Colonic mucosa (tissue), 4 donors: ENCODE results near the gene ST8SIA6. TPM values are rescaled to one million over a fixed set of nuclear protein-coding genes. Genes with fewer than 3 reads are reported as not detected.

Experiments
- DNase-seq: peaks from one replicate; pipeline ENCODE4 v3.0.0-alpha.2; 2020
- H3K27ac ChIP-seq: fragments of 200-600 bp; one replicate; pipeline ENCODE4 v1.8.0; 2021
- H3K27me3 ChIP-seq: fragments of 200-600 bp; one replicate; pipeline ENCODE4 v1.8.0; 2021
- H3K36me3 ChIP-seq: fragments of 200-600 bp; one replicate; pipeline ENCODE4 v1.8.0; 2021
- H3K4me1 ChIP-seq: fragments of 200-600 bp; one replicate; pipeline ENCODE4 v1.8.0; 2021; ENCODE audit warnings: mild to moderate bottlenecking
- H3K4me3 ChIP-seq: fragments of 200-600 bp; one replicate; pipeline ENCODE4 v1.8.0; 2021
- H3K9ac ChIP-seq, 2 donors: one replicate each; pipeline ENCODE4 v1.7.0; 2013; ENCODE audit warnings: control low read depth in 2 of 2, low read depth in 2 of 2, low read length in 2 of 2
- H3K9me3 ChIP-seq: fragments of 200-600 bp; one replicate; pipeline ENCODE4 v1.8.0; 2021
- intact Hi-C: fragments of 100-400 bp; cut with DNase I; formaldehyde crosslinking; loops from one replicate; pipeline ENCODE4 v1.14.1; 2022
- total RNA-seq, 2 donors: library from RNA; stranded (reverse); fragmentation: NEBNext Ultra II Directional in 1 of 2; extraction: Animal tissue kit (Norgen Biotek cat#: 25700) in 1 of 2; gene quantifications; one replicate each; pipeline ENCODE4 v1.2.1, GENCODE V29; 2021
- TF ChIP-seq, protein P1 (sequence below): fragments of 200-600 bp; IDR thresholded peaks from one replicate; pipeline ENCODE4 v1.8.0; 2022; ENCODE audit warnings: antibody characterized with exemption, mild to moderate bottlenecking
- donor health status: healthy.
- donor health status: DM: no; HTN: no; CAD: no.
- donor health status: DM: no; HTN: no; CAD: no.

ST8SIA6 gene
- total RNA-seq, 2 donors from 2014 or later: 0.94 to 3.5 TPM

DNA sequence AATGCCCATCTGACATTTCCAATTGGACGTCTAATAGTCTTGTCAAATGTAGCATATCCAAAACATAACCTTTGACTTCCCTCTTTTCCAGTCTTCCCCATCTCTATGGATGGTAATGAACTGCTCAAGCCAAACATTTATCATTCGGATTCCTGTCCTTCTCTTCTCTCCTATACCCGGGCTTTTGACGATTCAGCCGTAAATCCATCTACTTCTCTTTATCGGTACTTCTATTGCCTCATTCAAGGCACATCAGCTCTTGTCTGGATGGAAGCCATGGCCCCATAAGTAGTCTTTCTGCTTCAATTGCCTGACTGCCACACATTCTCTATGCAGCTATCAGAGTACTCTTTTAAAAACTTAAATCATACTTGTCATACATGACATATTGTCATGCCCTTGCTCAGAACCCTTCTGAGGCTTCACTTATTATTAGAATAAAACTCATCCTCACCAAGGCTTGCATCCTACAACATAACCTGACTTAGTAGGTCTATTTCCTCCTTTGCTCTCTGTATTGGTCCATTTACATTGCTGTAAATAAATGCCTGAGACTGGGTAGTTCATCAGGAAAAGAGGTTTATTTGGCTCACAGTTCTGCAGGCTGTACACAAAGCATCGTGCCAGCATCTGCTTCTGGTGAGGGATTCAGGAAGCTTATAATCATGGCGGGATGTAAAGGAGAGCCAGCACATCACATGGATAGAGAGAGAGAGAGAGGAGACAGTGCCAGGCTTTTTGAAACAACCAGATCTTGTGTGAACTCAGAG, 37.8 kb downstream of the ST8SIA6 start:
- Histone ChIP-seq H3K36me3 (no peaks in the 10 kb centered on the region), H3K27ac (no peak overlapping the region), H3K4me1 (no peaks in the 10 kb centered on the region), H3K27me3 (no peaks in the 10 kb centered on the region), H3K9ac (no peak overlapping the region), H3K9me3 (no peaks in the 10 kb centered on the region), H3K4me3 (no peak overlapping the region)
- intact Hi-C loops: loop anchor here (10.0 kb wide), 1 partner anchor 122 kb away; no protein-coding TSS in a partner anchor
- TF ChIP-seq, protein P1, sequence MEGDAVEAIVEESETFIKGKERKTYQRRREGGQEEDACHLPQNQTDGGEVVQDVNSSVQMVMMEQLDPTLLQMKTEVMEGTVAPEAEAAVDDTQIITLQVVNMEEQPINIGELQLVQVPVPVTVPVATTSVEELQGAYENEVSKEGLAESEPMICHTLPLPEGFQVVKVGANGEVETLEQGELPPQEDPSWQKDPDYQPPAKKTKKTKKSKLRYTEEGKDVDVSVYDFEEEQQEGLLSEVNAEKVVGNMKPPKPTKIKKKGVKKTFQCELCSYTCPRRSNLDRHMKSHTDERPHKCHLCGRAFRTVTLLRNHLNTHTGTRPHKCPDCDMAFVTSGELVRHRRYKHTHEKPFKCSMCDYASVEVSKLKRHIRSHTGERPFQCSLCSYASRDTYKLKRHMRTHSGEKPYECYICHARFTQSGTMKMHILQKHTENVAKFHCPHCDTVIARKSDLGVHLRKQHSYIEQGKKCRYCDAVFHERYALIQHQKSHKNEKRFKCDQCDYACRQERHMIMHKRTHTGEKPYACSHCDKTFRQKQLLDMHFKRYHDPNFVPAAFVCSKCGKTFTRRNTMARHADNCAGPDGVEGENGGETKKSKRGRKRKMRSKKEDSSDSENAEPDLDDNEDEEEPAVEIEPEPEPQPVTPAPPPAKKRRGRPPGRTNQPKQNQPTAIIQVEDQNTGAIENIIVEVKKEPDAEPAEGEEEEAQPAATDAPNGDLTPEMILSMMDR: no peak
- DNase-seq: no peak

DNA sequence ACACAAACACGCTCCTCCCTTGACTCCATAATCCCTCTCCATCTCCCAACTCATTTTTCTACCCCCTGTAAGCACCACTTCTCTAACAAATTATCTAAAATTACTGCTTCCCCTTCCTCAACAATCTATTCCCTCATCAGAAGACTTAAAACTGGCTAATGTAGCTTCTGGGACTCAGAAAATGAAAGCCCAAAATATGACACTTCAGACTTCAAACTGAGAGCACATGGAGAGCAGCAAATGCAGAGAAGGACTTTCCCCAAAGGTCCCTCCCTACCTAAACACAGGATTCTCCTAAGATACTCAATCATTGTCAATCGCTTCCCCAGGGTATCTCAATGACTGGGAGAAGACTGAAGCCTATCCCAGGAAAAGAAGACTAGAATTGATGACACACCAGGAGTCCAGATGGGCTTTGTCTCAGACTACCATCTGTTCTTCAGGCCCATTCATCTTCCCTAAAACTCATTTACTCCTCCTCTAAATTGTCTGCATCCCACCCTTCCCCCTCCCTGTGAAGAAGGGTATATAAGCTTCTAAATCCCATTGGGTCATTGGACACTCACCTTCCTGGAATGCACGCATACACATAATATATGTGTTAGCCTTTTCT, 39.2 kb downstream of the ST8SIA6 start:
- Histone ChIP-seq H3K27me3 (no peaks in the 10 kb centered on the region), H3K9ac (no peak overlapping the region), H3K4me3 (no peak overlapping the region), H3K4me1 (no peaks in the 10 kb centered on the region), H3K36me3 (no peaks in the 10 kb centered on the region), H3K27ac (no peak overlapping the region), H3K9me3 (no peaks in the 10 kb centered on the region)
- DNase-seq: no peak
- TF ChIP-seq, protein P1: no peak
- intact Hi-C loops: loop anchor here (10.0 kb wide), 1 partner anchor 120 kb away; no protein-coding TSS in a partner anchor

DNA sequence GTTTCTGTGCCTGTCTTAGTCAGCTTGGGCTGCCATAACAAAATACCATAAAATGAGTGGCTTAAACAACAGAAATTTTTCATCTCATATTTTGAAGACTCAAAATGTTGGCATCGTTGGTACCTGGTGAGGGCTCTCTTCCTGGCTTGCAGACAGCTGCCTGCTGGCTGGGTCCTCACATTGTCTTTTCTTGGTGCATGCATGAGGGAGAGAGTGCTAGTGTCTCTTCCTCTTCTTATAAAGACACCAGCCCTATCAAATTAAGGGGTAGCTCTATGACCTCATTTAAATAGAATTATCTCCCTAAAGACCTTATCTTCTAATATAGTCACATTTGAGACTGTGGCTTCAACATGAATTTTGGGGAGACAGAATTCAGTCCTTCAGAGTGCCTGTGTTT, 39.9 kb downstream of the ST8SIA6 start:
- no peak for DNase-seq
- Histone ChIP-seq H3K4me1 (no peaks in the 10 kb centered on the region), H3K4me3 (no peak overlapping the region), H3K9ac (no peak overlapping the region), H3K9me3 (no peaks in the 10 kb centered on the region), H3K27me3 (no peaks in the 10 kb centered on the region), H3K27ac (no peak overlapping the region), H3K36me3 (no peaks in the 10 kb centered on the region)
- intact Hi-C loops: loop anchor here (10.0 kb wide), 1 partner anchor 120 kb away; no protein-coding TSS in a partner anchor
- TF ChIP-seq, protein P1: no peak

DNA sequence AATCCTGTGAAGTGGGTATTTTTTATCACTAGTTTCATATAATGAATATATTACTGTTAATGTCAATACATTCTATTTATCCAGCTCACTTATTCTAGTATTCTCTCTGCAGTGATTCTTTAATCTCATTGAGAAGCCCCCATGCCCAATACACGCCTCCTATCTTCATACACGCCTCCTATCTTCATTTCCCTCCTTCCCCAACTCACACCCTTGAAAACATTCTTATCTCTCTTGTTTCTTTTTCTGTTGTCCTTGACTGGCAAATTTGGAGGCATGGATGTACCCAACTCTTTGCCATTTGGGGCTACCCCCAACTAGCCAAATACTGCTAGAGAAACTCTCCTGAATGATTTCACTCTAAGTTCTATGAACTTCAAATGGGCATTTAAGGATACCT, 40.5 kb downstream of the ST8SIA6 start:
- Histone ChIP-seq H3K27me3 (no peaks in the 10 kb centered on the region), H3K27ac (no peak overlapping the region), H3K9me3 (no peaks in the 10 kb centered on the region), H3K4me1 (no peaks in the 10 kb centered on the region), H3K9ac (no peak overlapping the region), H3K4me3 (no peak overlapping the region), H3K36me3 (no peaks in the 10 kb centered on the region)
- no peak for DNase-seq
- intact Hi-C loops: loop anchor here (10.0 kb wide), 1 partner anchor 119 kb away; no protein-coding TSS in a partner anchor
- TF ChIP-seq, protein P1: no peak

DNA sequence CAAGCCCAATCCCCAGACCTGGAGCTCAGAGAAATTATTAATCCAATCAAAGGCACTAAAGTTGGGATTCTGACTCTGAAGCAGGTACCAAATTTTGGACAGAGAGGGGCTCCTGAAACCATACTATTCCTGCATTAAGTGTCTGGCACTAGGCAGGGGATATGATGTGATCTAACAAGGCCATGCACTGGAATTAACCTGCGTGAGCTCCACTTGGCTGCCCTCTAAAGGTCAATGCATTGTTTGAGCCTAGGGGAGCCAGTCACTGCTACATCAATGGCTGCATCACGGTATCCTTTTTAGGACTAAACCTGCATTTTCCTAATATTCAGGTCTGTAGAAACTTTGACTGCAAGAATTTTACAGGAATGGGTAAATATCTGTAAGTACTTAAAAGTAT, 42.1 kb downstream of the ST8SIA6 start:
- intact Hi-C loops: loop anchor here (10.0 kb wide), 1 partner anchor 118 kb away; no protein-coding TSS in a partner anchor

More for the DNA sequence above, 42.1 kb downstream of the ST8SIA6 start:
- TF ChIP-seq, protein P1: no peak
- no peak overlapping the region for H3K27ac ChIP-seq
- H3K27me3 ChIP-seq: no peaks in the 10 kb centered on the region
- H3K9ac ChIP-seq: no peak overlapping the region
- H3K4me3 ChIP-seq: no peak overlapping the region
- H3K36me3 ChIP-seq: no peaks in the 10 kb centered on the region
- no peaks in the 10 kb centered on the region for H3K4me1 ChIP-seq
- H3K9me3 ChIP-seq: no peaks in the 10 kb centered on the region
- no peak for DNase-seq
